ENCODE results near the gene CACNA2D3.
"Not testable (repeated sequence)": the region's sequence is repeated elsewhere in the genome, so short reads cannot be mapped to it uniquely, and the experiment has no call there.

CACNA2D3 gene

GRCh38 chr3:54464554-54464953 is 342.2 kb downstream of the CACNA2D3 start:
- DNase-seq (ENCODE audit: low read depth, low spot score), result not testable (repeated sequence)

GRCh38 chr3:54476891-54477290 is 354.5 kb downstream of the CACNA2D3 start:
- no peak for DNase-seq (ENCODE audit: low read depth, low spot score)

- DNase-seq (ENCODE audit: low read depth, low spot score), result no peak
These were observed 359.4 kb downstream of the CACNA2D3 start for GRCh38 chr3:54481606-54482365.

GRCh38 chr3:54484334-54484733 is 362.0 kb downstream of the CACNA2D3 start:
- no peak for DNase-seq (ENCODE audit: low read depth, low spot score)

DNA sequence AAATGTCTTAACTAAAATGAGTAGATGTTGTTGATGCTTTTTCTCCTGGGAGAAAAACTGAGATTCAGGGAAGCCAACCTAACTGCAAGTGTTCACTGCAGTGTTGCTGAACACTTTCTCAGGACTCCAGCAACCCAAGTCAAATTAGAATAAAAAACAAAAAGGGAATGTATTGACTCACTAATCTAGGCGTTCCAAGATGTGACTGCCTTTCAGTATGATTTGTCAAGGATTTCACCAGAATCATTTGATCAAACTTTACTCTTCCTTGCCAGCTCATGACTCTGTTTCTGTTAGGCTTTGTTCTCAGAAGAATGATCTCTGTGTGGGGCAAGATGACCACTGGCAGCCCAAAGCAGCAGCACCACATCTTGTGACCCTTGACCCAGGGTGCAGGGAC is 364.0 kb downstream of the CACNA2D3 start:
- DNase-seq (ENCODE audit: low read depth, low spot score), result no peak

GRCh38 chr3:54488297-54488696 is 365.9 kb downstream of the CACNA2D3 start:
- no peak for DNase-seq (ENCODE audit: low read depth, low spot score)

DNA sequence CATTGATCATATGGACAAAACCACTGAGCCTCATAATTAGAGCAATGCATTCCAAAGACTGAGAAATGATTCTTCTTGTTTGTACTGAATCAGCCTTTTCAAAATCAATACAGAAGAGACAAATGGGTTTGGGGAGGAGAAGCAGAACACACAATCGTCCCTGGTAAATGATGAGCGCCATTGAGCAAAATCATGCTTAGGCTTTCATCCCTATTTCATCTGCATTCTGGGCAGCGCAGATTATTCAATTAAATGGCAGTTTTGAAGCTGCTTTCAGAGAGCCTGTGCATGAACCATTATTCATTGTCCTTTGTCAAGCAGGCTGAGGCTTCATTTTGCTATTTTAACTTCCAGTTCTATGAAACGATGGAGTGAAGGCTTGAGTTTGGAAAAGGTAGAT is 371.9 kb downstream of the CACNA2D3 start:
- no peak for DNase-seq (ENCODE audit: low read depth, low spot score)

- no peak for DNase-seq (ENCODE audit: low read depth, low spot score)
These were observed 384.3 kb downstream of the CACNA2D3 start for GRCh38 chr3:54506603-54507002.

DNA sequence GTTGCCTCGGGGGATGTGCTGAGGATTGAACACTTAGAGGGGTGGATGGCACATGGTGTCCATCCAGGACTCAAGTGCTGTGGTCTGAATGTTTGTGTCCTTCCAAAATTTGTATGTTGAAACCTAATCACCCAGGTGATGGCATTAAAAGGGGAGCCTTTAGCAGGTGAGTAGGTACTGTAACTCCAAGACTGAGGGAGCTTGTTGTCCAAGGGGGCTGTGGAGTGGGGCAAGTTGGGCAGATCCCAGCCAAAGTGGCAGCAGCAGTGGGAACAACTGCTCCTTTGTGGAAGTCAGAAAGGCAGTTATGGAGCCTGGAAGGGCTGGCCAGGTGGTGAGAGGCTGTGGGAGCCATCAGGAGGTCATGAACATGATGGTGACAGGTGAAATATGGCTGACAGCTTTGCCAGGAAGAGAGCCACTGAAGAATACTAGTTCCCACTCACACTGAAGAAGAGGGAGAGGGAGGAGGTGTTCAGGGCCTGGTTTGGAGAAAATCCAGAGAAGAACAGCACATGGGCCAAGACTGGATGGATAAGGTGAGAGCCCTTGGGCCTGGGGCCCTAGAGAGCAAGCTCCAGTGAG is 385.6 kb downstream of the CACNA2D3 start:
- DNase-seq (ENCODE audit: low read depth, low spot score), result no peak

GRCh38 chr3:54510506-54510905 is 388.2 kb downstream of the CACNA2D3 start:
- DNase-seq (ENCODE audit: low read depth, low spot score), result no peak

- DNase-seq (ENCODE audit: low read depth, low spot score), result no peak
These were observed 389.5 kb downstream of the CACNA2D3 start for GRCh38 chr3:54511766-54512365.

DNA sequence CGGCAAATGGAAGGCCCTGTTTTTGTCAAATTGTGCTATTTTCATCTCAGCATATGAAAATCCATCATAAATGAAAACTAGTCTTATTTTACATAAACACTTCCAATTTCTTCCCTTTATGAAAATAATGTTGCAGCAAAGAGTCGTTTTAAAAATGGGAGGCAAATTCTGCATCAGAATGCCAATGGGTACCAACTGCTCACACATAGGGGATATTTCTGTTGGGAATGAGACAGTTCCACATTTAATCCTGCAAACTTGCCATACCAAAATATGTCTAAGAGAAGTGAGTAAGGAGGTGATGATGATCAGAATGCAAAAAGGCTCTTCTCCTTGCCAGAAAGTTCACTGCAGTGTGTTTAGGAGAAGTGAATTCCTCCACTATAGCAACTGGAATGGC is 391.7 kb downstream of the CACNA2D3 start:
- DNase-seq (ENCODE audit: low read depth, low spot score), result no peak

DNA sequence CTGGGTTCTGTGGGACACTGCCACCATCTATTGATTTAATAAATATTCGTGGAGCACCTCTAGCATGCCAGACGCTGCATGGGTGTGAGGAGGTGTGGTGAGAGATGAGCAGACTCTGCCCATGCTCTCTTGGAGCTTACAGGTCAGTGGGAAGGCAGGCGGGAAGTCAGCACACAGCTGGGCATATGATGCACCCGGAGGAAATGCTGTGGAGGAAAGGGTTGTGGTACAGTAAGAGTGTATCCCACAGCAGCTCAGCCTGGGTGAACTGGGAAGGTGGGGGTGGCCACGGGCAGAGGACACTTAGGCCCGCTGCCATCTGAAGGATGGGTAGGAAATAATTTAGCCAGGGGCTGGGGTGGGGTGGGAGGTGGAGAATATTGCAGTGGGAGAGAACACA is 392.1 kb downstream of the CACNA2D3 start:
- DNase-seq (ENCODE audit: low read depth, low spot score), result no peak

DNA sequence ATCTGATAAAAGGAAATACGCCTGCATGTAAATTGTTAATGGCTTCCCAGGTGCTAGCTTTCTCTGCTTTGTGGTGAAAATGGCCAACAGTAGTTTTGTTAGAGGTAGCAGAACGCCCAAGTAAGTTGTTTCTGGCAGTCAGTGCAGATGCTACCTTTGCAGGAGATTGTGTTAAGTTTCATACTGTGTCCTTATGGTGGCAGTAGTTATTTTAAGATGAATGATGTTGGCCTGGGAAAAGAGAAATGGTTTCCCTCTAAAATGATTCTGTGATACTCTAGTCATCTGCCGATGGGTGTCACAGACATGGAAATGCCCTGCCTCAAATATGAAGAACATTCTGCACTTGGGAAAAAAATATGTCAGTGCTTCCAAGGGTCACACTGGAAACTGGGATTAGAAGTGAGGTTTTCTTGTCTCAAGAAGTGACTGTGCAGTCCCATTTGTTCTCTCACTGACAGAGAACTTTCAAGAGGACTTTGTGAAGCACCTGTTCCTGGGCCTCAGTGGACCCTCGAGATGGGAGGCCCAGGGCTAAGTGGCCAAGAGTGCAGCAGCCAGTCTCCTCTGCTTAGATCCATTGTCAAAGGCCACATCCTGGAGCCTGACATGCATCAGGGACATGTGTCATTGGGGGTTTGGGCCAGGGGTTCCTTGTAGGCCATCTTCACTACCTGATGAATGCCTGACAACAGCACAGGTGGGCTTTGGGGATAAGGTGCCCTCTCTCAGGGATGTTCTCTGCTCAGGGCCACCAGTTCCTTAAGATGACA is 393.3 kb downstream of the CACNA2D3 start:
- DNase-seq (ENCODE audit: low read depth, low spot score), result no peak

GRCh38 chr3:54517424-54517823 is 395.1 kb downstream of the CACNA2D3 start:
- DNase-seq (ENCODE audit: low read depth, low spot score), result no peak

GRCh38 chr3:54518011-54518675 is 395.8 kb downstream of the CACNA2D3 start:
- DNase-seq (ENCODE audit: low read depth, low spot score), result no peak

DNA sequence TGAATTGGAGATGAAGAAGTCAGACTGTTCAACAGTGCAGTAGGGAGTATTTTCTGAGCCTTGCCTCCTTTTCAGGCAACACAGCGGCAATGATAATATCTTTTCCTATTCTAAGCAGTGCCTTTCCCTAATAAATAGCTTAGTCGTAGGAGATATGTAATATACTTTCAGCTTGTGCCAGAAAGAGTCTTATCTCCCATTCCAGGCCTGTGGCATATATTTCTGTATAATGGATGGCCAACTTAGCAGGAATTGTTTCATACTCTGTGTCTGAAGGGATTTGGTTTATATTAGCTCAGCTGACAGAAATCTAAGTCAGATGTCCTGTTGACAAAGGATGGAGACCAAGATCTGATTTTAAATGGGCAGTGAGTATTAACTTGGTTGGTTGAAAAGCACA is 397.1 kb downstream of the CACNA2D3 start:
- DNase-seq (ENCODE audit: low read depth, low spot score), result no peak

- DNase-seq (ENCODE audit: low read depth, low spot score), result no peak
These were observed 397.7 kb downstream of the CACNA2D3 start for GRCh38 chr3:54520060-54520459.

DNA sequence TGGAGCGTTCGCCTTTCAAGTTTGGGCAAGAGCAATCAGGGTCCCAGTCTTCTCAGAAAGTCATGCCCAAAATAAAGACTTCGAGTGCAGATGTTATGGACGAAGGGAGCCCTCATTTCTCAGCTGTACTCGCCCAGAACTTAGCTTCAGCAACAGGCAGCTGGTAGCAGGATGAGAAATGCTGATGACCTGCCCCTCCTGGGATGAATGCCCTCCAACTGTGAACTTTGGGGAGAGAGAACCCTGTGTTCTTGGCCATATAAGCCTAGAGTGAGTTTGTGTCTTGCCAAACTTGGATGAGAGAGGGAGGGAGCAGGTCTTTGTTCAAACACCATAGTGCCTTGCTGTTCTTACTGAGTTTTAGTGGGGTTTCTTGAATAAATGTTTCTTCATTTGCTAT is 405.2 kb downstream of the CACNA2D3 start:
- DNase-seq (ENCODE audit: low read depth, low spot score), result no peak

GRCh38 chr3:54527953-54528352 is 405.6 kb downstream of the CACNA2D3 start:
- DNase-seq (ENCODE audit: low read depth, low spot score), result no peak

- no peak for DNase-seq (ENCODE audit: low read depth, low spot score)
These were observed 406.3 kb downstream of the CACNA2D3 start for GRCh38 chr3:54528668-54529067.

GRCh38 chr3:54530091-54530490 is 407.7 kb downstream of the CACNA2D3 start:
- DNase-seq (ENCODE audit: low read depth, low spot score), result no peak

Data from iPS DF 19.7 (cell line).